Endothelial cell of umbilical vein (primary cell): Measurements from ENCODE around the gene FARP1. TPM values are rescaled to one million over a fixed set of nuclear protein-coding genes. Genes with fewer than 3 reads are reported as not detected.

Experiments
- BruUV-seq: library from RNA; stranded (reverse); fragments of 400-500 nt; replicated peaks from 2 replicates; lab custom pipeline; 2021; lab: Mats Ljungman, UMichigan
- CTCF ChIA-PET: fragments of 300-600, 350-600 bp; sonication (Branson Sonifier 250); formaldehyde crosslinking; loops from one replicate; lab custom pipeline; 2021; ENCODE audit warnings: antibody characterized with exemption, inconsistent platforms; lab: Charles Lee
- POLR2A ChIA-PET: fragments of 300-600, 350-600 bp; sonication (Branson Sonifier 250); formaldehyde crosslinking; loops from one replicate; lab custom pipeline; 2021; ENCODE audit warnings: antibody characterized with exemption, inconsistent platforms; lab: Charles Lee
- DNase-seq: peaks from one replicate; pipeline ENCODE4 v3.0.0-alpha.2; 2011; ENCODE audit warnings: low read depth, low spot score
- FAIRE-seq: peaks from 2 replicates; lab custom pipeline; 2011; peaks lifted over from hg19 to GRCh38; lab: Jason Lieb, UNC
- H2AFZ ChIP-seq: 2 replicates; pipeline ENCODE4 v1.6.0; 2012; ENCODE audit warnings: low read depth, low read length, control low read depth, inconsistent platforms
- H3K27ac ChIP-seq: 2 replicates; pipeline ENCODE4 v1.5.1; 2011; ENCODE audit warnings: low read depth, mild to moderate bottlenecking, control low read depth, low read length, moderate library complexity; ENCODE audit not compliant: insufficient read depth
- H3K27me3 ChIP-seq, 2 experiments: 2 replicates each; pipeline versions ENCODE4 v1.6.0 to v1.6.1; 2011; ENCODE audit warnings: low read length in 2 of 2, mixed read lengths in 1 of 2; ENCODE audit not compliant: control insufficient read depth in 2 of 2, insufficient read depth in 2 of 2
- H3K36me3 ChIP-seq, 2 experiments: 2 replicates in 1 of 2; 3 replicates in 1 of 2; pipeline ENCODE4 v1.5.1; 2011; ENCODE audit warnings: low read length in 2 of 2, mild to moderate bottlenecking in 1 of 2, moderate library complexity in 1 of 2; ENCODE audit not compliant: control insufficient read depth in 2 of 2, insufficient read depth in 2 of 2; ENCODE audit errors: extremely low read depth in 1 of 2
- H3K4me1 ChIP-seq: 3 replicates; pipeline ENCODE4 v1.5.1; 2011; ENCODE audit warnings: mild to moderate bottlenecking, low read length; ENCODE audit not compliant: control insufficient read depth, insufficient read depth; ENCODE audit errors: extremely low read depth
- H3K4me2 ChIP-seq: 2 replicates; pipeline ENCODE4 v1.6.1; 2011; ENCODE audit warnings: low read length, control low read depth, mixed read lengths; ENCODE audit not compliant: insufficient read depth
- H3K4me3 ChIP-seq, 3 experiments: fragments of 200-600 bp in 1 of 3; sonication (generic), shearing (Covaris generic) in 1 of 3; replicated peaks in 1 of 3; 2 replicates each; pipeline ENCODE4 v1.5.1; 2011 to 2016; ENCODE audit warnings: control low read depth in 3 of 3, low read length in 3 of 3, mild to moderate bottlenecking in 2 of 3, inconsistent platforms in 1 of 3, low read depth in 1 of 3, moderate library complexity in 1 of 3; ENCODE audit not compliant: insufficient read depth in 1 of 3
- H3K79me2 ChIP-seq: 2 replicates; pipeline ENCODE4 v1.6.0; 2012; ENCODE audit warnings: low read length, inconsistent platforms; ENCODE audit not compliant: control insufficient read depth, insufficient read depth
- H3K9ac ChIP-seq: replicated peaks from 2 replicates; pipeline ENCODE3; 2011; ENCODE audit warnings: low read length, control low read depth; ENCODE audit not compliant: insufficient read depth; ENCODE audit errors: extremely low read depth
- H3K9me1 ChIP-seq: replicated peaks from 3 replicates; pipeline ENCODE4 v1.6.0; 2011; ENCODE audit warnings: mild to moderate bottlenecking, low read length; ENCODE audit not compliant: control insufficient read depth, insufficient read depth; ENCODE audit errors: extremely low read depth
- H3K9me3 ChIP-seq: replicated peaks from 2 replicates; pipeline ENCODE4 v1.5.1; 2012; ENCODE audit warnings: low read length, inconsistent platforms; ENCODE audit not compliant: control insufficient read depth, insufficient read depth
- H4K20me1 ChIP-seq: replicated peaks from 2 replicates; pipeline ENCODE3; 2011; ENCODE audit warnings: mild to moderate bottlenecking, low read length; ENCODE audit not compliant: control insufficient read depth, insufficient read depth; ENCODE audit errors: extremely low read depth
- CTCF ChIP-seq, 2 donors: IDR thresholded peaks; 1 replicate in 1 of 2; 2 replicates in 1 of 2; pipeline ENCODE4 v1.5.1; 2011; ENCODE audit warnings: low read length in 2 of 2, mild to moderate bottlenecking in 2 of 2, moderate library complexity in 2 of 2, control low read depth in 1 of 2, inconsistent platforms in 1 of 2, low read depth in 1 of 2; ENCODE audit not compliant: insufficient read depth in 1 of 2; ENCODE audit errors: extremely low read depth in 1 of 2
- EZH2 ChIP-seq: IDR thresholded peaks from 2 replicates; pipeline ENCODE4 v1.6.1; 2012; ENCODE audit warnings: borderline replicate concordance, low read depth, mild to moderate bottlenecking, moderate library complexity, low read length, inconsistent platforms; ENCODE audit not compliant: severe bottlenecking
- FOS ChIP-seq: IDR thresholded peaks from 2 replicates; pipeline ENCODE4 v1.6.1; 2011; ENCODE audit warnings: mild to moderate bottlenecking, low read length, moderate library complexity, borderline replicate concordance; ENCODE audit not compliant: insufficient read depth
- GATA2 ChIP-seq: IDR thresholded peaks from 2 replicates; pipeline ENCODE4 v1.7.0; 2011; ENCODE audit warnings: low read depth, mild to moderate bottlenecking, moderate library complexity, mixed read lengths, low read length; ENCODE audit not compliant: insufficient read length, insufficient read depth
- JUN ChIP-seq: IDR thresholded peaks from 2 replicates; pipeline ENCODE4 v1.6.1; 2011; ENCODE audit warnings: borderline replicate concordance, low read depth; ENCODE audit not compliant: insufficient read length, insufficient read depth
- MAX ChIP-seq: IDR thresholded peaks from 2 replicates; pipeline ENCODE4 v1.6.1; 2011; ENCODE audit not compliant: insufficient read depth, insufficient read length
- MYC ChIP-seq: IDR thresholded peaks from one replicate; pipeline ENCODE4 v1.6.1; 2011; ENCODE audit warnings: mild to moderate bottlenecking, low read depth, low read length
- POLR2A ChIP-seq: IDR thresholded peaks from 2 replicates; pipeline ENCODE4 v1.6.1; 2012; ENCODE audit warnings: low read depth, mild to moderate bottlenecking, control low read depth, low read length
- POLR2AphosphoS5 ChIP-seq: IDR thresholded peaks from 2 replicates; pipeline ENCODE4 v1.6.1; 2012; ENCODE audit warnings: low read depth, mild to moderate bottlenecking, control low read depth, low read length, moderate library complexity; ENCODE audit not compliant: insufficient read depth
- dilution Hi-C: fragments of 300-500 bp; cut with MboI; formaldehyde crosslinking; loops from one replicate; pipeline ENCODE4 v1.15.0; 2019; ENCODE audit warnings: low sequenced_read_pairs; ENCODE audit not compliant: extremely low pct_ligation_motif_present
- intact Hi-C: fragments of 100-400 bp; cut with micrococcal nuclease; formaldehyde crosslinking; loops from one replicate; pipeline ENCODE4 v1.10.0; 2022
- polyA plus RNA-seq, 4 experiments: library from polyadenylated mRNA; depleted of rRNA in 3 of 4; stranded (reverse) in 3 of 4; unstranded in 1 of 4; fragments of >200 nt; gene quantifications; 2 replicates each; pipeline versions ENCODE4 v1.2.1 to v1.2.3, GENCODE V29; 2011 to 2012; ENCODE audit warnings: missing spikeins in 1 of 4
- total RNA-seq: library from RNA; stranded (reverse); gene quantifications from 2 replicates; pipeline ENCODE4 v1.2.3, GENCODE V29; 2021

Gene FARP1
- total and polyA plus RNA-seq, 2 donors (not counting 3 experiments of a cell fraction or from before 2014, with no cell fraction given), result 19.0 to 77.7 TPM

GRCh38 chr13:98407575-98407974 lies 264.7 kb downstream of the FARP1 start:
- Histone ChIP-seq H3K27ac (no peak overlapping the region), H3K9me1 (no peaks in the 10 kb centered on the region), H4K20me1 (no peaks in the 10 kb centered on the region), H3K27me3 (no peaks in the 10 kb centered on the region), H2AFZ (no peak overlapping the region), H3K36me3 (peaks cover 0 to 2% of the 10 kb centered on the region in 2 experiments), H3K9me3 (no peaks in the 10 kb centered on the region), H3K4me2 (no peak overlapping the region), H3K9ac (no peak overlapping the region), H3K4me3 (no peak overlapping the region), H3K4me1 (no peaks in the 10 kb centered on the region), H3K79me2 (no peaks in the 10 kb centered on the region)
- dilution Hi-C loops (no loop called here), intact Hi-C loops (no loop called here)
- DNase-seq, result no peak
- no TSS peak for BruUV-seq
- ChIA-PET CTCF (interaction anchor here (1.5 kb wide), 1 partner anchor 10 kb away, joined by 5 read pairs; no protein-coding TSS in a partner anchor), POLR2A (no interaction called here)
- TF ChIP-seq POLR2AphosphoS5, result no peak
- TF ChIP-seq GATA2, result no peak
- no peak for TF ChIP-seq POLR2A
- FAIRE-seq, result no peak

DNA sequence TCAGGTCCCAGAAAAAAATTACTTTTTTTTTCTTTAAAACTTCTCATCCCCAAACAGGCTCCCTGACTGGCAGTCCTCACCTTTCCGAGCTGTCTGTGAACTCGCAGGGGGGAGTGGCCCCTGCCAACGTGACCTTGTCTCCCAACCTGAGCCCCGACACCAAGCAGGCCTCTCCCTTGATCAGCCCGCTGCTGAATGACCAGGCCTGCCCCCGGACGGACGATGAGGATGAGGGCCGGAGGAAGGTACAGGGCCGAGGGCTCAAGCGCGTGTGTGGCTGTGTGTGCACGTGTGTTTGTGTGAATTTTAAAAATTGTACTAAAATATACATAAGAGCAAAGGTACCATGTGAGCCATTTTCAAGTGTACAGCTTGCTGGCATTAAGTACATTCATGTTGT lies 266.4 kb downstream of the FARP1 start:
- no peak for TF ChIP-seq GATA2
- TF ChIP-seq CTCF (IDR thresholded peaks at IDR 0.05; ENCODE audit: extremely low read depth in 1 of 2, insufficient read depth in 1 of 2, low read depth in 1 of 2, low read length in 2 of 2), result no peak
- TF ChIP-seq POLR2AphosphoS5, result no peak
- no peak for TF ChIP-seq JUN
- no peak for TF ChIP-seq POLR2A
- TF ChIP-seq FOS, result no peak
- TF ChIP-seq MYC, result no peak
- no peak for TF ChIP-seq MAX
- no peak for TF ChIP-seq EZH2
- DNase-seq, result no peak
- Histone ChIP-seq H3K9me3 (no peaks in the 10 kb centered on the region), H3K27ac (no peak overlapping the region), H4K20me1 (no peaks in the 10 kb centered on the region), H3K9me1 (no peaks in the 10 kb centered on the region), H3K4me2 (no peak overlapping the region), H3K4me1 (no peaks in the 10 kb centered on the region), H3K9ac (no peak overlapping the region), H3K4me3 (no peak overlapping the region), H3K27me3 (no peaks in the 10 kb centered on the region), H3K36me3 (peaks cover 0 to 2% of the 10 kb centered on the region in 2 experiments), H3K79me2 (no peaks in the 10 kb centered on the region), H2AFZ (no peak overlapping the region)
- intact Hi-C loops, result no loop called here
- BruUV-seq, result no TSS peak
- ChIA-PET CTCF (interaction anchor here (0.7 to 1.2 kb wide), 2 partner anchors 12 to 76 kb away, joined by 3 to 4 read pairs; no protein-coding TSS in a partner anchor), POLR2A (no interaction called here)
- dilution Hi-C loops, result no loop called here
- no peak for FAIRE-seq
